ENCODE data around the gene SH3BGRL3. TPM values are rescaled to one million over a fixed set of nuclear protein-coding genes. Genes with fewer than 3 reads are reported as not detected.

SH3BGRL3 gene
- total RNA-seq, 4 donors from 2014 or later: 31.6 to 60.2 (median 44.0) TPM

DNA sequence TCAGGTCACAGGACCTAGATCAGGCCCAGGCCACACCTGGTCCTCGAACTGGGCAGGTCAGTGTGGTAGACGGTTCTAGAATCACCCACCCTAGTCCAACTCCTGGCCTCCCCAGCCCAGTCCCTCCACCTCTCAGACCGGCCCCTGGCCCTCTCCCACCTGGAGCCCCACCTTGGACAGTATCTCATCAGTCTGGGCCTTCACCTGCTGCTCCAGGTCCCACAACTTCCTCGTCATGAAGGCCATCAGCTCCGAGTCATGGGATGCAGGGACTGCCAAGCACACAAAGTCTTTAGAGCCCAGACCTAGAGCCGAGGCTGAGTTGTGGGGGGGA, 17.9 kb downstream of the SH3BGRL3 start:
- whole genome bisulfite sequencing, 2 donors (ENCODE audit: low coverage in 1 of 2): no CpG with 5 or more reads among the region's 6 CpGs
- H3K27ac ChIP-seq: no peak overlapping the region
- no peaks in the 10 kb centered on the region for H3K4me1 ChIP-seq
- no peak for TF ChIP-seq EP300 (IDR thresholded peaks at IDR 0.05)
- peaks cover 0 to 38% of the 10 kb centered on the region in 2 donors for H3K36me3 ChIP-seq
- H3K4me3 ChIP-seq: no peak overlapping the region
- no peaks in the 10 kb centered on the region for H3K9me3 ChIP-seq
- no peak for ATAC-seq
- H3K27me3 ChIP-seq: no peaks in the 10 kb centered on the region

DNA sequence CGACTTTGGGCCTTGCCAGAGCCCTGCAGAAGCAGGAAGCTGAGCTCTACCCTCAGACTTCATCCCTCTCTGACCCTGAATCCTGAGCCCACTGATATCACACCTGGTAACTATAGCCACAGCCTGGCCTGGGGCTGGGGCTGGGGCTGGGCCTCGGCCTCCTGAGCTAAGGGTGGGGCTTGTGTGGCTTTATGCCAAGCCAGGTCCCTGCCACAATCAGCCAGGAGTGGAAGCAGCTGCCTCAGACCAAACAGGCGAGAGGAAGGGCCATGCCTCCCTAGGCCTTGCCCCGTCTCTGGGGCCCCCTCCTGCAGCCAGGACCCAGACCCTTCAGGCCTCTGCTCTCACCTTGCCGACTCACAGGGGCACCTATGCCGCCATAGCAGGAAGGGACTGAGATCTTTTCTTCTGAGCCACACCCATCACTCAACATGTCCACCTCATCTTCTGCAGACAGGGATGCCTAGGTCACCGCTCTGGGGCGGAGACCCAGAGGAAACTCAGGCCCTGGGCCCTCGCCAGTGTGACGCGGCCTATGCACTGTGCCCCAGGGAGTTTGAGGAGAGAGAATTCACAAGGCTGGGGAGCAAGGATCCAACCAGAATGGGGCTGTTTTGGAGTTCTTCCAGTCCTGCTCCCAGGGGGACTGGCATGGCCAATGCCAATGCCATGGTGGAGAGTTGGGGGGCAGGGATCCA, 20.8 kb downstream of the SH3BGRL3 start:
- Histone ChIP-seq H3K27me3 (no peaks in the 10 kb centered on the region), H3K27ac (no peak overlapping the region), H3K4me1 (peaks cover 0 to 3% (median 2%) of the 10 kb centered on the region in 3 donors), H3K9me3 (no peaks in the 10 kb centered on the region), H3K36me3 (peaks cover 0 to 28% of the 10 kb centered on the region in 2 donors), H3K4me3 (no peak overlapping the region)
- no CpG with 5 or more reads among the region's 11 CpGs for WGBS, 2 donors (ENCODE audit: low coverage in 1 of 2)
- TF ChIP-seq EP300 (IDR thresholded peaks at IDR 0.05): no peak
- TF ChIP-seq POLR2A (IDR thresholded peaks at IDR 0.05): no peak
- no peak for TF ChIP-seq POLR2AphosphoS5 (IDR thresholded peaks at IDR 0.05)
- ATAC-seq: no peak

- Histone ChIP-seq H3K36me3 (peaks cover 0 to 8% of the 10 kb centered on the region in 2 donors), H3K4me3 (no peak overlapping the region), H3K9me3 (no peaks in the 10 kb centered on the region), H3K27ac (peak overlapping the region in 1 of 4 donors; percentile 12), H3K27me3 (no peaks in the 10 kb centered on the region), H3K4me1 (peaks cover 0 to 18% (median 6%) of the 10 kb centered on the region in 3 donors)
- 70% methylated on average over 5 of the region's 8 CpGs; no CpG with 5 or more reads in 1 of the 2 donors for WGBS, 2 donors (ENCODE audit: low coverage in 1 of 2)
- peak; percentile 14 for ATAC-seq
- TF ChIP-seq EP300 (IDR thresholded peaks at IDR 0.05) (no peak), POLR2A (IDR thresholded peaks at IDR 0.05) (no peak), POLR2AphosphoS5 (IDR thresholded peaks at IDR 0.05) (no peak)
Measured at GRCh38 chr1:26302733-26303405, 23.0 kb downstream of the SH3BGRL3 start.

DNA sequence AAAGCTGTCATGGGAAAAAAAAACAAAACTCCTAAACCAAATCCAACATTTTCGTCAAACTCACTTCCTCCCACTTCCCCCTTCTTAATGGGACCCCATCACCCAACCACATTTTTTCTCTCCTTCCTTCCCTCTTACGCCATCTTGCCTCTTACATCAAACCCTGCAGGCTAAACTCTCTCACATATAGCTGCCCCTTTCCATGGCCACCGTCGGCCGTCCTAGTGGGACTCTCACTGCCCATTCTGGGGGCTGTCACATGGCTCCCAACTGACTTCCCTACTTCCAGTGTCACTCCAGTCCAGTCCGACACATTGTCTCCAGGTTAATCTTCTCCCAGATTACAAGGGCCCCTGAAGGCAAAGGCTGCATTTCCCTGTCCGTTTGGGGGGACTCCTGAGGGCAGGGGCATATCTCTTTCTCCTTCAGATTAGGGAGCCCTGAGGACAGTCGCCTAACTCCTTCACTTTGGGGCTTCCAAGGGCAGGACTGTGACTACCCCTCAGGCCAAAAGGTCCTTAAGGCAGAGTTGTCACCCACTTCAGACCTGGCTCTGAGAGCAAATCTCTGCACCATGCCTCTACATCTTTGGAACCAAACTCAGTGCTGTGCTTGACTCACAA, 25.9 kb downstream of the SH3BGRL3 start:
- Histone ChIP-seq H3K9me3 (no peaks in the 10 kb centered on the region), H3K4me3 (peak overlapping the region; percentile 58 to 73), H3K4me1 (peaks cover 0 to 18% (median 6%) of the 10 kb centered on the region in 3 donors), H3K27ac (peak overlapping the region in 3 of 4 donors; percentile 52 to 72 (median 65)), H3K27me3 (no peaks in the 10 kb centered on the region), H3K36me3 (peaks cover 0 to 3% of the 10 kb centered on the region in 2 donors)
- no peak for ATAC-seq
- TF ChIP-seq, protein P1, sequence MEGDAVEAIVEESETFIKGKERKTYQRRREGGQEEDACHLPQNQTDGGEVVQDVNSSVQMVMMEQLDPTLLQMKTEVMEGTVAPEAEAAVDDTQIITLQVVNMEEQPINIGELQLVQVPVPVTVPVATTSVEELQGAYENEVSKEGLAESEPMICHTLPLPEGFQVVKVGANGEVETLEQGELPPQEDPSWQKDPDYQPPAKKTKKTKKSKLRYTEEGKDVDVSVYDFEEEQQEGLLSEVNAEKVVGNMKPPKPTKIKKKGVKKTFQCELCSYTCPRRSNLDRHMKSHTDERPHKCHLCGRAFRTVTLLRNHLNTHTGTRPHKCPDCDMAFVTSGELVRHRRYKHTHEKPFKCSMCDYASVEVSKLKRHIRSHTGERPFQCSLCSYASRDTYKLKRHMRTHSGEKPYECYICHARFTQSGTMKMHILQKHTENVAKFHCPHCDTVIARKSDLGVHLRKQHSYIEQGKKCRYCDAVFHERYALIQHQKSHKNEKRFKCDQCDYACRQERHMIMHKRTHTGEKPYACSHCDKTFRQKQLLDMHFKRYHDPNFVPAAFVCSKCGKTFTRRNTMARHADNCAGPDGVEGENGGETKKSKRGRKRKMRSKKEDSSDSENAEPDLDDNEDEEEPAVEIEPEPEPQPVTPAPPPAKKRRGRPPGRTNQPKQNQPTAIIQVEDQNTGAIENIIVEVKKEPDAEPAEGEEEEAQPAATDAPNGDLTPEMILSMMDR (IDR thresholded peaks at IDR 0.05): no peak
- no peak for TF ChIP-seq EP300 (IDR thresholded peaks at IDR 0.05)
- TF ChIP-seq POLR2A (IDR thresholded peaks at IDR 0.05): no peak
- TF ChIP-seq POLR2AphosphoS5 (IDR thresholded peaks at IDR 0.05): no peak
- WGBS, 2 donors (ENCODE audit: low coverage in 1 of 2): 37 to 61% methylated on average over 2 to 6 of the region's 8 CpGs

GRCh38 chr1:26306290-26307229, 26.7 kb downstream of the SH3BGRL3 start, which contains the start of gene UBXN11:
Gene UBXN11, minus strand, starts transcription at chr1:26306636. Its CDS starts 3,753 bp downstream, at chr1:26302883.
- ATAC-seq: peak; percentile 96
- WGBS, 2 donors (ENCODE audit: low coverage in 1 of 2): 14 to 16% methylated on average over 5 to 7 of the region's 51 CpGs
- TF ChIP-seq, protein P1 (IDR thresholded peaks at IDR 0.05): peak in 1 of 4 experiments; percentile 16
- peak in 1 of 2 donors; percentile 11 for TF ChIP-seq POLR2A (IDR thresholded peaks at IDR 0.05)
- no peak for TF ChIP-seq EP300 (IDR thresholded peaks at IDR 0.05)

More at GRCh38 chr1:26306290-26307229, 26.7 kb downstream of the SH3BGRL3 start, which contains the start of gene UBXN11:
- Histone ChIP-seq H3K4me3 (peak within 1 kb of the TSS; percentile 58 to 73), H3K27ac (peak within 1 kb of the TSS; percentile 1 to 72 (median 58)), H3K9me3 (no peaks in the 10 kb centered on the region), H3K36me3 (no peaks in the 10 kb centered on the region), H3K4me1 (peaks cover 0 to 18% (median 6%) of the 10 kb centered on the region in 3 donors), H3K27me3 (peaks cover 2% of the 10 kb centered on the region)
